RPMI8226 (cell line): Measurements from ENCODE around the gene OPRD1.
"Not testable (repeated sequence)": the region's sequence is repeated elsewhere in the genome, so short reads cannot be mapped to it uniquely, and the experiment has no call there.

Experiments used
- DNase-seq: peaks from one replicate; pipeline ENCODE4 v3.0.0-alpha.2; 2015

OPRD1 gene

GRCh38 chr1:28848416-28848815 lies 36.4 kb downstream of the OPRD1 start:
- DNase-seq: no peak

- DNase-seq: no peak
These were observed 41.2 kb downstream of the OPRD1 start for GRCh38 chr1:28853093-28853742.

- DNase-seq: not testable (repeated sequence)
These were observed 42.4 kb downstream of the OPRD1 start for GRCh38 chr1:28854406-28854805.

- no peak for DNase-seq
These were observed 43.1 kb downstream of the OPRD1 start for GRCh38 chr1:28855046-28855445.

- DNase-seq: no peak
These were observed 43.5 kb downstream of the OPRD1 start for GRCh38 chr1:28855469-28855951.

- no peak for DNase-seq
These were observed 44.0 kb downstream of the OPRD1 start for GRCh38 chr1:28855969-28856368.

GRCh38 chr1:28860332-28861073 lies 48.5 kb downstream of the OPRD1 start:
- no peak for DNase-seq

GRCh38 chr1:28862571-28863403 lies 50.8 kb downstream of the OPRD1 start:
- no peak for DNase-seq

- DNase-seq: no peak
These were observed 52.7 kb downstream of the OPRD1 start for GRCh38 chr1:28864695-28865094.

GRCh38 chr1:28865997-28866650 lies 54.2 kb downstream of the OPRD1 start:
- peak; percentile 91 for DNase-seq

GRCh38 chr1:28867850-28868249 lies 55.9 kb downstream of the OPRD1 start:
- no peak for DNase-seq

- DNase-seq: no peak
These were observed 58.0 kb downstream of the OPRD1 start for GRCh38 chr1:28869952-28870351.

- DNase-seq: no peak
These were observed 59.8 kb downstream of the OPRD1 start for GRCh38 chr1:28871631-28872401.

- not testable (repeated sequence) for DNase-seq
These were observed 63.2 kb downstream of the OPRD1 start for GRCh38 chr1:28875134-28875533.

- peak; percentile 89 for DNase-seq
These were observed 65.3 kb downstream of the OPRD1 start for GRCh38 chr1:28877132-28877781.

- no peak for DNase-seq
These were observed 66.8 kb downstream of the OPRD1 start for GRCh38 chr1:28878796-28879195.

- peak; percentile 90 for DNase-seq
These were observed 70.1 kb downstream of the OPRD1 start for GRCh38 chr1:28882009-28882628.

GRCh38 chr1:28883242-28883616 lies 71.3 kb downstream of the OPRD1 start:
- DNase-seq: no peak

GRCh38 chr1:28885472-28885877 lies 73.5 kb downstream of the OPRD1 start:
- no peak for DNase-seq

GRCh38 chr1:28885977-28886730 lies 74.2 kb downstream of the OPRD1 start:
- no peak for DNase-seq
